ENCODE data around the gene CSF1. TPM values are rescaled to one million over a fixed set of nuclear protein-coding genes. Genes with fewer than 3 reads are reported as not detected.

CSF1 gene
- total RNA-seq, 4 donors from 2014 or later = 9.7 to 41.9 (median 22.0) TPM

- H3K4me3 ChIP-seq (ENCODE audit: low read depth, poor library complexity, severe bottlenecking) = no peak overlapping the region
- intact Hi-C loops (cut with DNase I; ENCODE audit: low total_unique reads) = no loop called here
Observed at GRCh38 chr1:109923946-109924275, 13.3 kb downstream of the CSF1 start.

GRCh38 chr1:109924316-109924715 is 13.7 kb downstream of the CSF1 start:
- DNase-seq (ENCODE audit: low spot score in 2 of 2) = no peak
- TF ChIP-seq POLR2A (IDR thresholded peaks at IDR 0.05) = no peak
- TF ChIP-seq CTCF (IDR thresholded peaks at IDR 0.05) = no peak
- H3K4me3 ChIP-seq (ENCODE audit: low read depth, poor library complexity, severe bottlenecking) = no peak overlapping the region
- intact Hi-C loops (cut with DNase I; ENCODE audit: low total_unique reads) = no loop called here
- 56 to 63% methylated on average over 5 of the region's 5 CpGs for WGBS, 2 donors

More at GRCh38 chr1:109923946-109924275, 13.3 kb downstream of the CSF1 start:
- WGBS, 2 donors = 75 to 77% methylated on average over 12 of the region's 12 CpGs
- TF ChIP-seq CTCF (IDR thresholded peaks at IDR 0.05) (no peak), POLR2A (IDR thresholded peaks at IDR 0.05) (no peak)
- no peak for DNase-seq (ENCODE audit: low spot score in 2 of 2)

GRCh38 chr1:109925159-109925990 is 14.7 kb downstream of the CSF1 start:
- peak in 1 of 2 donors; percentile 81 for DNase-seq (ENCODE audit: low spot score in 2 of 2)
- intact Hi-C loops (cut with DNase I; ENCODE audit: low total_unique reads) = no loop called here
- TF ChIP-seq CTCF (IDR thresholded peaks at IDR 0.05) = no peak
- no peak for TF ChIP-seq POLR2A (IDR thresholded peaks at IDR 0.05)
- 80 to 83% methylated on average over 8 of the region's 8 CpGs for WGBS, 2 donors
- no peak overlapping the region for H3K4me3 ChIP-seq (ENCODE audit: low read depth, poor library complexity, severe bottlenecking)

- intact Hi-C loops (cut with DNase I; ENCODE audit: low total_unique reads) = no loop called here
- H3K4me3 ChIP-seq (ENCODE audit: low read depth, poor library complexity, severe bottlenecking) = no peak overlapping the region
- 86 to 94% methylated on average over 2 of the region's 2 CpGs for WGBS, 2 donors
- peak in 1 of 2 donors; percentile 80 for DNase-seq (ENCODE audit: low spot score in 2 of 2)
- TF ChIP-seq POLR2A (IDR thresholded peaks at IDR 0.05) = no peak
- no peak for TF ChIP-seq CTCF (IDR thresholded peaks at IDR 0.05)
Observed at GRCh38 chr1:109926662-109927300, 16.1 kb downstream of the CSF1 start.

- TF ChIP-seq CTCF (IDR thresholded peaks at IDR 0.05) (no peak), POLR2A (IDR thresholded peaks at IDR 0.05) (no peak)
- WGBS, 2 donors = 89 to 94% methylated on average over 6 of the region's 7 CpGs
- intact Hi-C loops (cut with DNase I; ENCODE audit: low total_unique reads) = no loop called here
- DNase-seq (ENCODE audit: low spot score in 2 of 2) = peak in 1 of 2 donors; percentile 78
- no peak overlapping the region for H3K4me3 ChIP-seq (ENCODE audit: low read depth, poor library complexity, severe bottlenecking)
Observed at GRCh38 chr1:109927356-109927755, 16.7 kb downstream of the CSF1 start.
